Loucy (cell line): Measurements from ENCODE around the gene CPEB3.

Source experiments
- EZH2phosphoT487 ChIP-seq: fragments of 200-600 bp; IDR thresholded peaks from 2 replicates; pipeline ENCODE4 v1.6.1; 2018; ENCODE audit warnings: antibody characterized with exemption, mild to moderate bottlenecking, moderate library complexity, borderline replicate concordance
- TF ChIP-seq, protein P1 (sequence below): fragments of 200-600 bp; sonication (generic); conservative IDR thresholded peaks from 2 replicates; pipeline ENCODE4 v1.5.1; 2014; ENCODE audit warnings: mild to moderate bottlenecking, antibody characterized with exemption, low read length

DNA sequence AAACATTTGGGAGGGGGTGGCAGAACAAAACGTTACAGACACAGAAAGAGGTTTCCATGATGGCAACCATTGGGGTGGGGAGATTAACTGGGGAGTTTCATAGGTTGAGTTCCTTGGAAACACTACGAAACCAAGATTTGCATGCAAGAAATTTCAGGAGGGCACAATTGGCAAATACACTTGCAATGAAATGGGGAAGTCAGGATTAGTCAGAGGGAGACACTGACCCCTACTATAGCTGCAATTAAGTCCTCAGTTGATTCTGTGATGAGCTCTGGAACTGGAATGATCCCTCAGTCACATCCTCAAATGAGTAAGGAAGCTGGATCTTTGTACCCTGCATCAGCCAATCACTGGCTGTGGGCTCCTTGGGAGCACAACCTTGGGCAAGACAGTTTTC, 22.1 kb downstream of the CPEB3 start:
- TF ChIP-seq, protein P1, sequence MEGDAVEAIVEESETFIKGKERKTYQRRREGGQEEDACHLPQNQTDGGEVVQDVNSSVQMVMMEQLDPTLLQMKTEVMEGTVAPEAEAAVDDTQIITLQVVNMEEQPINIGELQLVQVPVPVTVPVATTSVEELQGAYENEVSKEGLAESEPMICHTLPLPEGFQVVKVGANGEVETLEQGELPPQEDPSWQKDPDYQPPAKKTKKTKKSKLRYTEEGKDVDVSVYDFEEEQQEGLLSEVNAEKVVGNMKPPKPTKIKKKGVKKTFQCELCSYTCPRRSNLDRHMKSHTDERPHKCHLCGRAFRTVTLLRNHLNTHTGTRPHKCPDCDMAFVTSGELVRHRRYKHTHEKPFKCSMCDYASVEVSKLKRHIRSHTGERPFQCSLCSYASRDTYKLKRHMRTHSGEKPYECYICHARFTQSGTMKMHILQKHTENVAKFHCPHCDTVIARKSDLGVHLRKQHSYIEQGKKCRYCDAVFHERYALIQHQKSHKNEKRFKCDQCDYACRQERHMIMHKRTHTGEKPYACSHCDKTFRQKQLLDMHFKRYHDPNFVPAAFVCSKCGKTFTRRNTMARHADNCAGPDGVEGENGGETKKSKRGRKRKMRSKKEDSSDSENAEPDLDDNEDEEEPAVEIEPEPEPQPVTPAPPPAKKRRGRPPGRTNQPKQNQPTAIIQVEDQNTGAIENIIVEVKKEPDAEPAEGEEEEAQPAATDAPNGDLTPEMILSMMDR, result no peak
- TF ChIP-seq EZH2phosphoT487, result no peak
